ENCODE measurements around the gene TOMM5. TPM values are rescaled to one million over a fixed set of nuclear protein-coding genes. Genes with fewer than 3 reads are reported as not detected.

The TOMM5 gene
- total and polyA plus RNA-seq, 5 donors from 2014 or later = 31.9 to 198 (median 163) TPM

DNA sequence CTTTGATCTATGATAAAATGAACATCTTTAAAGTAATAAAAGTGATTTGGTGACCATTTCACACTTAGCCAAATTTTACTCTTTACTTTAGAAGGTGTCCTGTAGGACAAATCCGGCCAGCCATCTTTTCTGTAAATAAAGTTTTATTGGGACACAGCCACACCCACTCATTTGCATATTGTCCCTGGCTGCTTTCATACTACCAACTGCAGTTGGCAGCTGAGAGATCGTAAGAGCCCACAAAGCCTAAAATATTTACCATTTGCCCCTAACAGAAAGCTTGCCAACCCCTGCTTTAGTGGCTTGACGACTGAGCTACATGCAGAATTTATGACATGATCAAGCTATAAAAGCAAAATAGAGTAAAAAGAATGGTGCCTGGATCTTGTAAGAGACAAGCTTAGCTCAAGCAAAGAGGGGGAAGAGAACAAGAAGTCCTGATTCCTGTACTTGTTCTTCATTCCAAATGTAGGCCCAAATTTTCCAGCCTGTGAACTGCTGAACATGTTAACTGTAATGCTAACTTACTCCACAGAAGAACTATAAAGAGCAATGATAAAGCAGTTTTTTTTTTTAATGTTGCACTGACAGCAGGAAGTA, 8.8 kb downstream of the TOMM5 start:
- H3K4me3 Mint-ChIP-seq = no peak overlapping the region
- ATAC-seq (ENCODE audit: low read depth in 2 of 2) = no peak
- Histone ChIP-seq H3K4me1 (ENCODE audit: control insufficient read depth, insufficient read depth, low read length, poor library complexity, severe bottlenecking) (no peaks in the 10 kb centered on the region), H3K27me3 (ENCODE audit: control insufficient read depth, insufficient read depth, low read length) (no peaks in the 10 kb centered on the region), H3K36me3 (ENCODE audit: control insufficient read depth, insufficient read depth, low read length) (peaks cover 67% of the 10 kb centered on the region), H3K9me3 (ENCODE audit: control insufficient read depth in 2 of 2, low read length in 2 of 2) (no peaks in the 10 kb centered on the region), H3K4me3 (ENCODE audit: low read depth, low read length) (no peak overlapping the region), H3K27ac (ENCODE audit: insufficient read depth, low read length, poor library complexity, severe bottlenecking) (no peak overlapping the region)
- H3K27me3 Mint-ChIP-seq = no peaks in the 10 kb centered on the region
- H3K36me3 Mint-ChIP-seq = peaks cover 19% of the 10 kb centered on the region
- H3K9me3 Mint-ChIP-seq = peaks cover 0 to 2% (median 0%) of the 10 kb centered on the region in 7 donors
- H3K27ac Mint-ChIP-seq = no peak overlapping the region
- peaks cover 6 to 16% (median 15%) of the 10 kb centered on the region in 4 donors for H3K4me1 Mint-ChIP-seq
- DNase-seq = no peak

DNA sequence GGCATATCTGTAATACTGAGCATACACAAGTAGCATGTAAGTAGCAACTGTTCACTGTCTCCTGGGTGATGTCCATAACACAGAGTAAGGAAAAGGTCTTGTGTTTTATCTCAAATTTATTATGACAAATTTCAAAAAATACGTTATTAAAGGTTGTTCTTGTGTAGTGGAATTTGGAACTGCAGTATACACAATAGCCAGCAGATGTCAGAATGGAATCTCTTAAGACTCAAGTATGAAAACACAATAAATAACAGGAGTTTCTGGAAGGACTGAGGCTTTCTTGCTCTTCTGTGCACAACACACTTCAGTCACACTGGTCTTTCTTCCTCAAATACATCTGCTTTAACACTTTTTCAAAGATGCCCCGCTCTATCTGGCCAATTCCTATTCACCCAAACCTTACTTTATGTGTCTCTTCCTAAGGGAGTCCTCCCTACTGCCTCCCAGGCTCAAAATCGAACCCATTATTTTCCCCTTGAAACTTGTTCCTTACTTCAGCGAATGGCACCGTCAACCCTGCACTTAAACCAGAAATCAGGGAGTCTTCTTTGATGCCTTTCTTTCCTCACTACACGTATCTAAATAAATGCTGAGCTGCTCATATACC, 9.7 kb downstream of the TOMM5 start:
- peak overlapping the region in 1 of 4 donors; percentile 52 for H3K4me3 Mint-ChIP-seq
- DNase-seq (peak in 2 of 3 donors; percentile 24 to 72), ATAC-seq (ENCODE audit: low read depth in 2 of 2) (peak in 1 of 2 donors; percentile 58)

DNA sequence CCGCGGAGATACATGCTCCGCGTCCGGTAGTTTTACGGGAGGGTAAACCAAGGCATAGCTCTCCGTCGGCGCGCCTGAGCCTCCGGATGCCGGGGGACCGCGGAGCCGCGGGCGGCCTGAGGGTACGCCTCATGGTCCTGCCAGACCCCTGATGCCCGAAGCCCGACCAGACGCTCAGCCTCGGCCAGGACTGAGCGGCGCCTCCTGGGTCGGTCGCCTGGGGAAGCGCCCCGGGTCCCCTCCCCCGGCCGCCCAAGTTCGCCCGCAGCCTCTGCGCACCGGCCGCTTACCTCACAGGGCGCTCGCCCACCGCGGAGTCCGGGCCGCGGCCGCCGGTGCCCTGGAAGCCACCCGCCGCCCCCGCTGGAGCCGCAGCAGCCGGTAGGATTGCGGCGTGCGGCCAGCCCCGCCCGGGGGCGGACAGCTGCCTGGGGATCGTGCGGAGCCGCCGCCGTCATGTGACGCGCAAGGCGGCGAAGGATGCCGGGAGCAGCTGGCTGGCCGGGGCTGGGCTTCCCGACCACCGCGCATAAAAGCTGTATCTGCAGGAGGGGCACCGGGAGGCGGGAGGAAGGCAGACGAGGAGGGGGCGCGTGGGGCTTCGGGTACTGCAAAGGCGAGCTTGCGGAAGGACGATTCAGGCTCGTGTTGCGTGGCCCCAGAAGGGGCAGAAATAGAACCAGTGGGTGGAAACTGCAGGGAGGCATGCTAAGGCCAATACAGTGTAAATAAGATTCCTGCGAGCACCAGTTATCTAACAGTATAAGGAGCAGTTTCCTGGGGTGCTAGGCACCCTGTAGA, 16.3 kb downstream of the TOMM5 start, which contains the start of gene FBXO10:
TSS of gene FBXO10 (minus strand) at position 460 of the 801 bp plus-strand sequence. CDS start 34,612 bp downstream, outside the sequence.
- Mint-ChIP-seq H3K4me3 (peak within 1 kb of the TSS; percentile 89 to 93 (median 90)), H3K27me3 (peaks cover 24% of the 10 kb centered on the region), H3K4me1 (peaks cover 4 to 20% (median 12%) of the 10 kb centered on the region in 4 donors), H3K27ac (peak within 1 kb of the TSS in 2 of 3 donors; percentile 11 to 76), H3K9me3 (peaks cover 0 to 2% (median 0%) of the 10 kb centered on the region in 7 donors), H3K36me3 (no peaks in the 10 kb centered on the region)
- Histone ChIP-seq H3K4me3 (ENCODE audit: low read depth, low read length) (peak within 1 kb of the TSS; percentile 67), H3K36me3 (ENCODE audit: control insufficient read depth, insufficient read depth, low read length) (no peaks in the 10 kb centered on the region), H3K4me1 (ENCODE audit: control insufficient read depth, insufficient read depth, low read length, poor library complexity, severe bottlenecking) (peaks cover 11% of the 10 kb centered on the region), H3K9me3 (ENCODE audit: control insufficient read depth in 2 of 2, low read length in 2 of 2) (no peaks in the 10 kb centered on the region), H3K27ac (ENCODE audit: insufficient read depth, low read length, poor library complexity, severe bottlenecking) (no peak within 1 kb of the TSS), H3K27me3 (ENCODE audit: control insufficient read depth, insufficient read depth, low read length) (no peaks in the 10 kb centered on the region)
- DNase-seq (peak; percentile 12 to 62 (median 33)), ATAC-seq (ENCODE audit: low read depth in 2 of 2) (peak; percentile 61)

More for the DNA sequence above, 9.7 kb downstream of the TOMM5 start:
- peaks cover 58% of the 10 kb centered on the region for H3K36me3 ChIP-seq (ENCODE audit: control insufficient read depth, insufficient read depth, low read length)
- no peaks in the 10 kb centered on the region for H3K4me1 ChIP-seq (ENCODE audit: control insufficient read depth, insufficient read depth, low read length, poor library complexity, severe bottlenecking)
- no peaks in the 10 kb centered on the region for H3K27me3 ChIP-seq (ENCODE audit: control insufficient read depth, insufficient read depth, low read length)
- Mint-ChIP-seq H3K4me1 (peaks cover 6 to 16% (median 13%) of the 10 kb centered on the region in 4 donors), H3K9me3 (peaks cover 0 to 2% (median 0%) of the 10 kb centered on the region in 7 donors), H3K27me3 (no peaks in the 10 kb centered on the region), H3K27ac (no peak overlapping the region), H3K36me3 (peaks cover 15% of the 10 kb centered on the region)
- H3K27ac ChIP-seq (ENCODE audit: insufficient read depth, low read length, poor library complexity, severe bottlenecking) = no peak overlapping the region
- no peaks in the 10 kb centered on the region for H3K9me3 ChIP-seq (ENCODE audit: control insufficient read depth in 2 of 2, low read length in 2 of 2)
- no peak overlapping the region for H3K4me3 ChIP-seq (ENCODE audit: low read depth, low read length)

DNA sequence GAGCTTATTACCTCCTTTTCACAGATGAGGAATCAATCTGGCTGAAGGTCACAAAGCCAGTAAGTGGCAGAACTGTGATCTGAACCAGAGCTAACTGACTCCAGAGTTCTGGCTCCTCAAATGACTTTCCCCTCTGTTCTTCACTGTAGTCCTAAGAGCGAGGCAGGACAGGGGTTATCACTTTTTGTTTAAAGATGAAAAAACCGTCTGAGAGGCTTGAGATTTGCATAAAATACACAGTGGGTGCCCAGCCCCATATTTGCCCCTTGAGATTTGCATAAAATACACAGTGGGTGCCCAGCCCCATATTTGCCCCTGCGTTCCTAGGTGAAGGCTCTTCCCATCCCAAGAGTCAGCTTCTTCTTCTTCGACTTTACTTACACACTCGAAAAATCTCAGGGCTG, 16.9 kb downstream of the TOMM5 start:
- Histone ChIP-seq H3K27ac (ENCODE audit: insufficient read depth, low read length, poor library complexity, severe bottlenecking) (no peak overlapping the region), H3K4me1 (ENCODE audit: control insufficient read depth, insufficient read depth, low read length, poor library complexity, severe bottlenecking) (peaks cover 11% of the 10 kb centered on the region), H3K27me3 (ENCODE audit: control insufficient read depth, insufficient read depth, low read length) (no peaks in the 10 kb centered on the region), H3K36me3 (ENCODE audit: control insufficient read depth, insufficient read depth, low read length) (no peaks in the 10 kb centered on the region), H3K4me3 (ENCODE audit: low read depth, low read length) (peak overlapping the region; percentile 51), H3K9me3 (ENCODE audit: control insufficient read depth in 2 of 2, low read length in 2 of 2) (no peaks in the 10 kb centered on the region)
- peaks cover 4 to 20% (median 12%) of the 10 kb centered on the region in 4 donors for H3K4me1 Mint-ChIP-seq
- H3K4me3 Mint-ChIP-seq = peak overlapping the region; percentile 80 to 91 (median 83)
- DNase-seq = no peak
- ATAC-seq (ENCODE audit: low read depth in 2 of 2) = peak in 1 of 2 donors; percentile 25
- no peaks in the 10 kb centered on the region for H3K36me3 Mint-ChIP-seq
- peak overlapping the region in 1 of 3 donors; percentile 67 for H3K27ac Mint-ChIP-seq
- H3K27me3 Mint-ChIP-seq = peaks cover 24% of the 10 kb centered on the region
- peaks cover 0 to 2% (median 0%) of the 10 kb centered on the region in 7 donors for H3K9me3 Mint-ChIP-seq

DNA sequence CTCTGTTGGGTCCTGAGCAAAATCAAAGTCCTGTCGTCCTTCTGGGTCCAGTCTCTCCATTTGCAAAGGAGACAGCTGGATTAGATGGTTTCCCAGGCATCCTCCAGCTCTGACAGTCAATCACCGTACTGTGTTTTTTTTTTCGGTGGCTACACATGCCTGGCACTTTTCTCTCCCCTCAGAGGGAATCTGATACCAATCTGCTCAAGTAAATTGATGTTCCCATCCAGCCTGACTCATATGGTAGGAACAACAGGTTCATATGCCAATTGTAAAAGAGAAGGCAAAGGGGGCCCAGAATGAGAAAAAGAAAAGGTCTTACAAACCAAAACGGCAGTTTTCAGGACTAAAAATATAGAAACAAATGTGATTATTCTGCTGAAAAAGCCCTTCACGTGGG, 17.4 kb downstream of the TOMM5 start:
- Mint-ChIP-seq H3K36me3 (no peaks in the 10 kb centered on the region), H3K9me3 (peaks cover 0 to 2% (median 0%) of the 10 kb centered on the region in 7 donors), H3K27ac (no peak overlapping the region), H3K4me1 (peaks cover 4 to 20% (median 12%) of the 10 kb centered on the region in 4 donors), H3K4me3 (peak overlapping the region; percentile 80 to 91 (median 83)), H3K27me3 (peaks cover 24% of the 10 kb centered on the region)
- peaks cover 11% of the 10 kb centered on the region for H3K4me1 ChIP-seq (ENCODE audit: control insufficient read depth, insufficient read depth, low read length, poor library complexity, severe bottlenecking)
- no peaks in the 10 kb centered on the region for H3K9me3 ChIP-seq (ENCODE audit: control insufficient read depth in 2 of 2, low read length in 2 of 2)
- H3K4me3 ChIP-seq (ENCODE audit: low read depth, low read length) = no peak overlapping the region
- H3K27ac ChIP-seq (ENCODE audit: insufficient read depth, low read length, poor library complexity, severe bottlenecking) = no peak overlapping the region
- DNase-seq (no peak), ATAC-seq (ENCODE audit: low read depth in 2 of 2) (no peak)
- no peaks in the 10 kb centered on the region for H3K36me3 ChIP-seq (ENCODE audit: control insufficient read depth, insufficient read depth, low read length)
- no peaks in the 10 kb centered on the region for H3K27me3 ChIP-seq (ENCODE audit: control insufficient read depth, insufficient read depth, low read length)

DNA sequence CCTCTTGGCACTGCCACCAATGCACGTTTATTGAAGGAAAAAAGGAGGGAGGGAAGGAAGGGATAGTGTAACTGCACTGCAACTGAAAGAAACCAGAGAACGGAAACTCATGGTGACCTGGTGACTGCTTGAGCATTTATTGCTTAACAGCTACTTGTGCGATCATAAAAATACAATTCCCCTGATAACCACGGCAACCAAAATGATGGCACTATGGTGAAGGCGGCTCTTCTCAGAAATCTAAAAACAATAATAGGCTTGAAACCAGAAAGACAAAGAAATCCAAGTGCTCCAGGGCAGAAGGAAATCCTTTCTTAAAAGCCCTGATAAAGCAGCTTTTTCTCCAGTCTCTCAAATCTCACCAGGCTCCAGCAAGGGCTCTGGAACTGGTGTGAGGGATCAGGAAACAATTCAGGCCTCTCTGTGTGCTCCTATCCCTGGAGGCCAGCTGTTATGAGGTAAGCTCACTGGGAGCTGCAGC, 18.1 kb downstream of the TOMM5 start:
- no peaks in the 10 kb centered on the region for H3K9me3 ChIP-seq (ENCODE audit: control insufficient read depth in 2 of 2, low read length in 2 of 2)
- no peaks in the 10 kb centered on the region for H3K36me3 Mint-ChIP-seq
- H3K4me1 ChIP-seq (ENCODE audit: control insufficient read depth, insufficient read depth, low read length, poor library complexity, severe bottlenecking) = peaks cover 11% of the 10 kb centered on the region
- peaks cover 0 to 2% (median 0%) of the 10 kb centered on the region in 7 donors for H3K9me3 Mint-ChIP-seq
- DNase-seq = no peak
- H3K4me1 Mint-ChIP-seq = peaks cover 4 to 20% (median 12%) of the 10 kb centered on the region in 4 donors
- H3K27me3 ChIP-seq (ENCODE audit: control insufficient read depth, insufficient read depth, low read length) = no peaks in the 10 kb centered on the region
- H3K4me3 Mint-ChIP-seq = peak overlapping the region in 2 of 4 donors; percentile 78 to 80
- no peak overlapping the region for H3K27ac Mint-ChIP-seq
- no peak overlapping the region for H3K27ac ChIP-seq (ENCODE audit: insufficient read depth, low read length, poor library complexity, severe bottlenecking)
- peaks cover 24% of the 10 kb centered on the region for H3K27me3 Mint-ChIP-seq
- H3K4me3 ChIP-seq (ENCODE audit: low read depth, low read length) = no peak overlapping the region
- no peak for ATAC-seq (ENCODE audit: low read depth in 2 of 2)
- no peaks in the 10 kb centered on the region for H3K36me3 ChIP-seq (ENCODE audit: control insufficient read depth, insufficient read depth, low read length)

DNA sequence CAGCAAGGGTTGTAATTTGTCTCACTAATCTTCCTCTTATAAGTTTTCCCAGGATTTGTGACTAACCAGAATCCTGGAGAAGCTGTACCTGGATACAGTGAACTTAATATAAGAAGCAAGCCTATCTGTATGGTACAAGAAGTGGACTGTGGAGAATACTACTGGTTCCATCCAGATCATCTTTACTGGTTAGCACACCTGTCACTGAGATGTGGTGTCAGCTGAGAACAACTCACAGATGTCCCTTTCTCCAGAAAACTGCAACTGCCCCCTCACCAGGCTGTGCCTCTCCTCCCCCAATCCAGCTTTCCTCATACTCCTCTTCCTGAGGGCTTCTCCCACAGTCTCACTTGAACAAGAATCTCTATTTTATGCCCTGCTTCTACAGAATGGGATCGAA, 21.1 kb downstream of the TOMM5 start:
- Mint-ChIP-seq H3K27ac (no peak overlapping the region), H3K9me3 (peaks cover 0 to 2% (median 0%) of the 10 kb centered on the region in 7 donors), H3K27me3 (peaks cover 20% of the 10 kb centered on the region), H3K4me1 (peaks cover 0 to 11% (median 8%) of the 10 kb centered on the region in 4 donors), H3K36me3 (peaks cover 7% of the 10 kb centered on the region), H3K4me3 (peak overlapping the region in 1 of 4 donors; percentile 20)
- H3K36me3 ChIP-seq (ENCODE audit: control insufficient read depth, insufficient read depth, low read length) = no peaks in the 10 kb centered on the region
- H3K4me3 ChIP-seq (ENCODE audit: low read depth, low read length) = no peak overlapping the region
- ATAC-seq (ENCODE audit: low read depth in 2 of 2) = no peak
- H3K4me1 ChIP-seq (ENCODE audit: control insufficient read depth, insufficient read depth, low read length, poor library complexity, severe bottlenecking) = peaks cover 7% of the 10 kb centered on the region
- DNase-seq = no peak
- H3K27me3 ChIP-seq (ENCODE audit: control insufficient read depth, insufficient read depth, low read length) = no peaks in the 10 kb centered on the region
- no peak overlapping the region for H3K27ac ChIP-seq (ENCODE audit: insufficient read depth, low read length, poor library complexity, severe bottlenecking)
- H3K9me3 ChIP-seq (ENCODE audit: control insufficient read depth in 2 of 2, low read length in 2 of 2) = no peaks in the 10 kb centered on the region

Measured in CD4-positive, CD25-positive, alpha-beta regulatory T cell (primary cell).